K562 (cell line): ENCODE measurements around the gene SH3BGR. TPM values are rescaled to one million over a fixed set of nuclear protein-coding genes. Genes with fewer than 3 reads are reported as not detected.

Experiments
- ARID3B ChIP-seq: fragments of 250-450 bp; sonication (Bioruptor Pico); IDR thresholded peaks from 2 replicates; pipeline ENCODE4 v1.4.0; 2020; ENCODE audit warnings: borderline replicate concordance
- C11orf30 ChIP-seq: fragments of 450-650 bp; IDR thresholded peaks from 2 replicates; pipeline ENCODE4 v1.6.1; 2016; ENCODE audit warnings: low read depth, mild to moderate bottlenecking
- CBX8 ChIP-seq: fragments of 200-600 bp; sonication (generic); IDR thresholded peaks from 2 replicates; pipeline ENCODE4 v1.6.1; 2012; ENCODE audit warnings: borderline replicate concordance, mixed run types, low read depth, mild to moderate bottlenecking, moderate library complexity, mixed read lengths, low read length, control low read depth, inconsistent platforms; ENCODE audit not compliant: poor library complexity, severe bottlenecking; ENCODE audit errors: extremely low read depth
- E2F8 ChIP-seq: fragments of 450-650 bp; IDR thresholded peaks from 2 replicates; pipeline ENCODE4 v1.7.1; 2018; ENCODE audit warnings: mild to moderate bottlenecking, low read depth; ENCODE audit not compliant: partially characterized antibody
- ELF1 ChIP-seq: fragments of 200-800 bp; sonication (Bioruptor generic); IDR thresholded peaks from 2 replicates; pipeline ENCODE4 v1.6.1; 2016; ENCODE audit warnings: missing genetic modification characterization, missing compliant biosample characterization
- HEY1 ChIP-seq: fragments of 250-450 bp; sonication (Bioruptor Pico); IDR thresholded peaks from 2 replicates; pipeline ENCODE4 v1.5.0; 2020; ENCODE audit warnings: mild to moderate bottlenecking, moderate library complexity, borderline replicate concordance
- HLTF ChIP-seq: fragments of 450-650 bp; IDR thresholded peaks from 2 replicates; pipeline ENCODE4 v1.6.1; 2016
- IRF1 ChIP-seq: sonication (generic); formaldehyde crosslinking; IDR thresholded peaks from 2 replicates; pipeline ENCODE4 v1.8.0; 2022; ENCODE audit warnings: missing genetic modification reagents, mild to moderate bottlenecking, borderline replicate concordance
- LARP7 ChIP-seq: fragments of 450-650 bp; IDR thresholded peaks from 2 replicates; pipeline ENCODE4 v1.6.1; 2016
- MCM5 ChIP-seq: fragments of 450-650 bp; IDR thresholded peaks from 2 replicates; pipeline ENCODE4 v1.6.1; 2016; ENCODE audit warnings: low read depth
- MECOM ChIP-seq: fragments of 250-450 bp; sonication (Bioruptor Pico); IDR thresholded peaks from 2 replicates; pipeline ENCODE4 v1.8.0; 2022; ENCODE audit warnings: inconsistent platforms
- MTA1 ChIP-seq: fragments of 450-650 bp; IDR thresholded peaks from 2 replicates; pipeline ENCODE4 v1.6.1; 2017; ENCODE audit warnings: borderline replicate concordance
- NFYB ChIP-seq: IDR thresholded peaks from 2 replicates; pipeline ENCODE4 v1.6.1; 2011; ENCODE audit warnings: mild to moderate bottlenecking, moderate library complexity; ENCODE audit not compliant: insufficient read length; ENCODE audit errors: extremely low read depth
- NR2C2 ChIP-seq, 2 experiments: fragments of 200-800 bp in 1 of 2; sonication (Bioruptor generic) in 1 of 2; sonication (generic) in 1 of 2; formaldehyde crosslinking in 1 of 2; IDR thresholded peaks; 2 replicates each; pipeline versions ENCODE4 v1.6.1 to v1.8.0; 2016 to 2022; ENCODE audit warnings: mild to moderate bottlenecking in 1 of 2, missing compliant biosample characterization in 1 of 2, missing genetic modification characterization in 1 of 2, missing genetic modification reagents in 1 of 2
- PPARD ChIP-seq: fragments of 250-450 bp; sonication (Bioruptor Pico); IDR thresholded peaks from 2 replicates; pipeline ENCODE4 v1.8.0; 2022; ENCODE audit warnings: inconsistent platforms, mild to moderate bottlenecking, moderate library complexity
- SMAD1 ChIP-seq: fragments of 150-350 bp; IDR thresholded peaks from 2 replicates; pipeline ENCODE4 v1.6.1; 2014; ENCODE audit warnings: low read length, low read depth; ENCODE audit not compliant: partially characterized antibody
- TCFL5 ChIP-seq: fragments of 250-450 bp; sonication (Bioruptor Pico); conservative IDR thresholded peaks from 2 replicates; pipeline ENCODE4 v1.6.1; 2021; ENCODE audit warnings: mild to moderate bottlenecking, moderate library complexity, matching md5 sums
- U2AF2 ChIP-seq: fragments of 200-400 bp; formaldehyde crosslinking; optimal IDR thresholded peaks from 2 replicates; pipeline ENCODE3; 2017; ENCODE audit warnings: low read depth, mild to moderate bottlenecking, low read length
- ZNF253 ChIP-seq: fragments of 250-450 bp; sonication (Bioruptor Pico); conservative IDR thresholded peaks from 2 replicates; pipeline ENCODE4 v1.6.1; 2021; ENCODE audit warnings: mild to moderate bottlenecking
- ZNF277 ChIP-seq: fragments of 250-450 bp; sonication (Bioruptor Pico); IDR thresholded peaks from 2 replicates; pipeline ENCODE4 v1.8.0; 2022; ENCODE audit warnings: inconsistent platforms, mild to moderate bottlenecking, moderate library complexity, borderline replicate concordance
- ZNF316 ChIP-seq: fragments of 450-650 bp; IDR thresholded peaks from 2 replicates; pipeline ENCODE4 v1.6.1; 2016
- ZNF408 ChIP-seq: fragments of 250-450 bp; sonication (Bioruptor Pico); IDR thresholded peaks from 2 replicates; pipeline ENCODE4 v1.4.0; 2020; ENCODE audit warnings: low read depth, mild to moderate bottlenecking, moderate library complexity
- polyA plus RNA-seq, 8 experiments: library from polyadenylated mRNA; depleted of rRNA in 4 of 8; stranded (reverse) in 5 of 8; unstranded in 3 of 8; fragments of >200 nt; fragmentation: Nextera tagmentation in 2 of 8; fragmentation: Illumina TruSeq in 1 of 8; extraction: Ambion mirVana in 2 of 8; extraction: Trizol in 1 of 8; gene quantifications; 2 replicates each; pipeline versions ENCODE4 v1.2.1 to v1.2.3, GENCODE V29; 2011 to 2014; ENCODE audit warnings: inconsistent platforms in 1 of 8, missing spikeins in 1 of 8
- total RNA-seq, 7 experiments: library from RNA; depleted of rRNA in 6 of 7; stranded (reverse); fragments of >200 nt in 6 of 7; fragmentation: Illumina TruSeq in 2 of 7; extraction: Trizol in 2 of 7; gene quantifications; 2 replicates each; pipeline versions ENCODE4 v1.2.1 to v1.2.3, GENCODE V29; 2011 to 2021; ENCODE audit warnings: low replicate concordance in 1 of 7

The SH3BGR gene
- total and polyA plus RNA-seq, 9 of the 15 experiments (the other 6 are each of a cell fraction or from before 2014, with no cell fraction given): 6.6 to 42.9 (median 25.6) TPM

- TF ChIP-seq NFYB (no peak), ZNF277 (CRISPR knock-in tag) (no peak), PPARD (CRISPR knock-in tag) (no peak), IRF1 (CRISPR knock-in tag) (no peak), ZNF316 (no peak), HEY1 (no peak), CBX8 (no peak), ZNF253 (no peak), ZNF408 (no peak), E2F8 (no peak), U2AF2 (no peak), MCM5 (no peak), ARID3B (CRISPR knock-in tag) (no peak), MECOM (CRISPR knock-in tag) (peak; percentile 62), HLTF (no peak), ELF1 (no peak), MTA1 (no peak; the same call in 1 of the 2 replicates), SMAD1 (no peak), C11orf30 (no peak), LARP7 (no peak), TCFL5 (CRISPR knock-in tag) (no peak), NR2C2 (CRISPR knock-in tag; IDR thresholded peaks at IDR 0.05) (no peak), NR2C2 (tag; IDR thresholded peaks at IDR 0.05) (no peak)
Measured at GRCh38 chr21:39422527-39423241, 29.1 kb upstream of the SH3BGR start (continued).
